Neural cell (in vitro differentiated cells): ENCODE measurements around the gene HOXA1. TPM values are rescaled to one million over a fixed set of nuclear protein-coding genes. Genes with fewer than 3 reads are reported as not detected.

Experiments
- H2AFZ ChIP-seq: fragments of 200-600, 300-800 bp; sonication (generic), shearing (Covaris generic); 2 replicates; pipeline ENCODE4 v1.6.0; 2014; ENCODE audit warnings: low read depth, mild to moderate bottlenecking, antibody characterized with exemption, low read length, moderate library complexity
- H3F3A ChIP-seq: fragments of 200-600 bp; shearing (Covaris generic); 2 replicates; pipeline ENCODE4 v1.6.1; 2016; ENCODE audit warnings: mild to moderate bottlenecking, moderate library complexity, mixed read lengths, antibody characterized with exemption, low read length; ENCODE audit not compliant: insufficient read depth, poor library complexity, severe bottlenecking
- H3K27ac ChIP-seq: fragments of 200-600, 300-800 bp; sonication (generic), shearing (Covaris generic); 2 replicates; pipeline ENCODE4 v1.5.1; 2014; ENCODE audit warnings: mild to moderate bottlenecking, low read length, moderate library complexity
- H3K27me3 ChIP-seq: fragments of 300-800, 200-600 bp; sonication (generic), shearing (Covaris generic); 2 replicates; pipeline ENCODE4 v1.6.0; 2014; ENCODE audit warnings: mild to moderate bottlenecking, low read depth, low read length, moderate library complexity; ENCODE audit not compliant: insufficient read depth
- H3K36me3 ChIP-seq: fragments of 300-800, 200-600 bp; sonication (generic), shearing (Covaris generic); 2 replicates; pipeline ENCODE4 v1.5.1; 2014; ENCODE audit warnings: mild to moderate bottlenecking, antibody characterized with exemption, low read length, moderate library complexity; ENCODE audit not compliant: insufficient read depth
- H3K4me2 ChIP-seq: fragments of 300-800, 200-600 bp; sonication (generic), shearing (Covaris generic); 2 replicates; pipeline ENCODE4 v1.6.0; 2014; ENCODE audit warnings: mild to moderate bottlenecking, low read length
- H3K4me3 ChIP-seq: fragments of 300-800, 200-600 bp; sonication (generic), shearing (Covaris generic); 2 replicates; pipeline ENCODE4 v1.5.1; 2014; ENCODE audit warnings: mild to moderate bottlenecking, low read length, moderate library complexity
- H3K79me2 ChIP-seq: fragments of 200-600 bp; shearing (Covaris generic); replicated peaks from 2 replicates; pipeline ENCODE4 v1.6.0; 2014; ENCODE audit warnings: mild to moderate bottlenecking, low read length, moderate library complexity; ENCODE audit not compliant: insufficient read depth
- H3K9ac ChIP-seq: fragments of 300-800, 200-600 bp; sonication (generic), shearing (Covaris generic); 2 replicates; pipeline ENCODE4 v1.6.1; 2016; ENCODE audit warnings: mild to moderate bottlenecking, low read length, mixed read lengths
- H3K9me2 ChIP-seq: fragments of 200-600 bp; shearing (Covaris generic); 2 replicates; pipeline ENCODE4 v1.6.1; 2016; ENCODE audit warnings: mild to moderate bottlenecking, low read length, mixed read lengths; ENCODE audit not compliant: insufficient read depth
- H3K9me3 ChIP-seq: fragments of 200-600, 300-800 bp; sonication (generic), shearing (Covaris generic); 2 replicates; pipeline ENCODE4 v1.6.1; 2016; ENCODE audit warnings: mild to moderate bottlenecking, mixed run types, low read length, moderate library complexity, mixed read lengths
- H4K20me1 ChIP-seq: fragments of 200-600 bp; shearing (Covaris generic); 2 replicates; pipeline ENCODE4 v1.6.1; 2016; ENCODE audit warnings: mild to moderate bottlenecking, mixed run types; ENCODE audit not compliant: insufficient read depth
- CTCF ChIP-seq: fragments of 450-650 bp; IDR thresholded peaks from 2 replicates; pipeline ENCODE4 v1.5.1; 2014; ENCODE audit warnings: antibody characterized with exemption, mild to moderate bottlenecking, moderate library complexity; ENCODE audit not compliant: poor library complexity, severe bottlenecking
- EP300 ChIP-seq: fragments of 450-650 bp; conservative IDR thresholded peaks from 2 replicates; pipeline ENCODE4 v1.6.1; 2014; ENCODE audit warnings: antibody characterized with exemption, mild to moderate bottlenecking, moderate library complexity; ENCODE audit not compliant: poor library complexity, severe bottlenecking
- EZH2 ChIP-seq: fragments of 200-600, 300-800 bp; shearing (Covaris generic), sonication (generic); IDR thresholded peaks from 2 replicates; pipeline ENCODE4 v1.6.1; 2014; ENCODE audit warnings: antibody characterized with exemption, low read length, borderline replicate concordance, mild to moderate bottlenecking; ENCODE audit not compliant: insufficient read depth, poor library complexity, severe bottlenecking
- MXI1 ChIP-seq: fragments of 450-650 bp; conservative IDR thresholded peaks from 2 replicates; pipeline ENCODE4 v1.6.1; 2014; ENCODE audit warnings: antibody characterized with exemption, mild to moderate bottlenecking; ENCODE audit not compliant: poor library complexity, severe bottlenecking
- POLR2AphosphoS5 ChIP-seq: IDR thresholded peaks from 2 replicates; pipeline ENCODE4 v1.6.1; 2012
- RAD21 ChIP-seq: fragments of 450-650 bp; conservative IDR thresholded peaks from 2 replicates; pipeline ENCODE4 v1.6.1; 2014; ENCODE audit warnings: antibody characterized with exemption, mild to moderate bottlenecking, moderate library complexity
- REST ChIP-seq: IDR thresholded peaks from 2 replicates; pipeline ENCODE4 v1.6.1; 2012; ENCODE audit warnings: borderline replicate concordance
- SMC3 ChIP-seq: fragments of 450-650 bp; conservative IDR thresholded peaks from 2 replicates; pipeline ENCODE4 v1.6.1; 2014; ENCODE audit warnings: antibody characterized with exemption, mild to moderate bottlenecking, moderate library complexity; ENCODE audit not compliant: poor library complexity
- TAF1 ChIP-seq: IDR thresholded peaks from 2 replicates; pipeline ENCODE4 v1.6.1; 2012; ENCODE audit warnings: low read depth
- polyA plus RNA-seq: library from polyadenylated mRNA; depleted of rRNA; stranded (reverse); fragments of >200 nt; gene quantifications from 2 replicates; pipeline ENCODE4 v1.2.3, GENCODE V29; 2014

HOXA1 gene
- polyA plus RNA-seq, 1 donor from 2014 or later: not detected

- H3K4me2 ChIP-seq: no peak overlapping the region
- H3K36me3 ChIP-seq: no peaks in the 10 kb centered on the region
- H2AFZ ChIP-seq: no peak overlapping the region
- peaks cover 40% of the 10 kb centered on the region for H3K9me3 ChIP-seq
- no peaks in the 10 kb centered on the region for H3F3A ChIP-seq
- no peaks in the 10 kb centered on the region for H3K9me2 ChIP-seq
- H3K27me3 ChIP-seq: peaks cover 100% of the 10 kb centered on the region
- H3K79me2 ChIP-seq: no peaks in the 10 kb centered on the region
- no peaks in the 10 kb centered on the region for H4K20me1 ChIP-seq
- H3K4me3 ChIP-seq: no peak overlapping the region
- H3K9ac ChIP-seq: no peak overlapping the region
- H3K27ac ChIP-seq: no peak overlapping the region
- TF ChIP-seq EP300 (no peak), TAF1 (no peak), POLR2AphosphoS5 (no peak), REST (no peak), RAD21 (no peak), MXI1 (no peak), SMC3 (no peak), EZH2 (no peak), CTCF (no peak)
These were observed 49.0 kb upstream of the HOXA1 start for GRCh38 chr7:27144781-27145164.

GRCh38 chr7:27143950-27144780 is 48.4 kb upstream of the HOXA1 start:
- H3K4me2 ChIP-seq: no peak overlapping the region

More at GRCh38 chr7:27143950-27144780, 48.4 kb upstream of the HOXA1 start:
- H3K36me3 ChIP-seq: no peaks in the 10 kb centered on the region
- no peaks in the 10 kb centered on the region for H3K79me2 ChIP-seq
- peaks cover 40% of the 10 kb centered on the region for H3K9me3 ChIP-seq
- no peak overlapping the region for H3K9ac ChIP-seq
- H4K20me1 ChIP-seq: no peaks in the 10 kb centered on the region
- peak overlapping the region; percentile 59 for H3K4me3 ChIP-seq
- H2AFZ ChIP-seq: no peak overlapping the region
- H3F3A ChIP-seq: no peaks in the 10 kb centered on the region
- TF ChIP-seq EZH2 (peak; percentile 38), RAD21 (no peak), MXI1 (no peak), TAF1 (no peak)
- no peak overlapping the region for H3K27ac ChIP-seq
- H3K27me3 ChIP-seq: peaks cover 100% of the 10 kb centered on the region
- H3K9me2 ChIP-seq: no peaks in the 10 kb centered on the region
